Breast epithelium (tissue), 3 donors: ENCODE results near the gene HIVEP2.

Experiments
- CTCF ChIP-seq, 3 donors: fragments of 450-650 bp; IDR thresholded peaks; one replicate each; pipeline ENCODE4 v1.5.1; 2016 to 2017; ENCODE audit warnings: antibody characterized with exemption in 3 of 3, mild to moderate bottlenecking in 3 of 3, moderate library complexity in 3 of 3
- POLR2AphosphoS5 ChIP-seq, 3 donors: sonication (generic); formaldehyde crosslinking; IDR thresholded peaks; one replicate each; pipeline ENCODE4 v1.6.1; 2017; ENCODE audit warnings: antibody characterized with exemption in 3 of 3

DNA sequence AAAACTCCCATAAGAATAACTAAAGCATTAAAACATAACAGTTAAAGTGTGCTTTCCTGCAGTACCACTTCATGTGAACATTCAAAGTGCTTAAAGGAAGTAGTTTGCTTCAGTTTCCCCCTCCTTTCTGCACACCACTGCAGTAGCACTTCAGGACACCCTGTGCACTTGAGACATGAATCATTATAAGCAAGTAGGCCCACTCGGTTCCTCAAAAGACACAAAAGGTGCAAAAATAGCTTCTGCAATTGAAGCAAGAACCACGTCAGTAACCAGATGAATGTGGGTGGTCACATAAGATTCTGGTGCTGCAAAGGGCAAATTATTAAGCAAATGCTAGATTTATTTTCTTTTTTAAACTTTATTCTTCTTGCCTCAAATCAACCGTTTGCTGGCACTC is 160.6 kb downstream of the HIVEP2 start:
- TF ChIP-seq CTCF (IDR thresholded peaks at IDR 0.05), result no peak
- no peak for TF ChIP-seq POLR2AphosphoS5 (IDR thresholded peaks at IDR 0.05)
